Activated CD8-positive, alpha-beta memory T cell treated with anti-CD3 and anti-CD28 coated beads for 36 hours (primary cell): ENCODE data around the gene SYN1. TPM values are rescaled to one million over a fixed set of nuclear protein-coding genes. Genes with fewer than 3 reads are reported as not detected.
"Not testable (repeated sequence)": the region's sequence is repeated elsewhere in the genome, so short reads cannot be mapped to it uniquely, and the experiment has no call there.

ENCODE experiments used
- CTCF ChIA-PET: fragments of 350-600 bp; sonication (Branson Sonifier 250); formaldehyde crosslinking; loops from one replicate; lab custom pipeline; 2021; ENCODE audit warnings: antibody characterized with exemption; lab: Charles Lee
- POLR2A ChIA-PET: fragments of 350-600 bp; sonication (Branson Sonifier 250); formaldehyde crosslinking; loops from one replicate; lab custom pipeline; 2021; ENCODE audit warnings: antibody characterized with exemption; lab: Charles Lee
- total RNA-seq, 2 experiments: library from RNA; stranded (reverse); gene quantifications; one replicate each; pipeline ENCODE4 v1.2.3, GENCODE V29; 2021

The SYN1 gene
- total RNA-seq: under 1 TPM; 0.27 to 0.84 TPM

DNA sequence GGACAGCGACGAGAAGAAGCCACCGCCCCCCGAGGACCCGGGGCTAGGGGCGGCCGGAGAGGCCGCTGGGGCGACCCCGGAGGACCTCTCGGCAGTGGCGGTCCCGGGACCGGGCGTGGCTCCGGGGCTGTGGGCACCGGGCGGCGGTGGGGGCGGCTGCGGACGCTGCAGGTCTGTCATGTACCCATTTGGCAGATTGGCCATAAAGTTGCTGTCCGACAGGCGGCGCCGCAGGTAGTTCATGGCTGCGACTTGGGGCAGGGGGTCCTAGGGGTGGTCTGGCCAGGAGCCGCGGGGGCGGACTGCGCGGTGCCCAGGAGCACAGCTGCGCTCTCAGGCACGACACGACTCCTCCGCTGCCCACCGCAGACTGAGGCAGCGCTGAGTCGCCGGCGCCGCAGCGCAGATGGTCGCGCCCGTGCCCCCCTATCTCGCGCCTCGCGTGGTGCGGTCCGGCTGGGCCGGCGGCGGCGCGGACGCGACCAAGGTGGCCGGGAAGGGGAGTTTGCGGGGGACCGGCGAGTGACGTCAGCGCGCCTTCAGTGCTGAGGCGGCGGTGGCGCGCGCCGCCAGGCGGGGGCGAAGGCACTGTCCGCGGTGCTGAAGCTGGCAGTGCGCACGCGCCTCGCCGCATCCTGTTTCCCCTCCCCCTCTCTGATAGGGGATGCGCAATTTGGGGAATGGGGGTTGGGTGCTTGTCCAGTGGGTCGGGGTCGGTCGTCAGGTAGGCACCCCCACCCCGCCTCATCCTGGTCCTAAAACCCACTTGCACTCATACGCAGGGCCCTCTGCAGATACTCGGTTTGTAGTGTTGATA, at the start of gene SYN1:
TSS of gene SYN1 (minus strand) at position 372 of the 817 bp plus-strand sequence. CDS start at position 243, 129 bp downstream.
- CTCF ChIA-PET: no interaction called here
- POLR2A ChIA-PET: no interaction called here

GRCh38 chrX:47665797-47666196, 46.1 kb upstream of the SYN1 start:
- CTCF ChIA-PET, POLR2A ChIA-PET: not testable (repeated sequence)

DNA sequence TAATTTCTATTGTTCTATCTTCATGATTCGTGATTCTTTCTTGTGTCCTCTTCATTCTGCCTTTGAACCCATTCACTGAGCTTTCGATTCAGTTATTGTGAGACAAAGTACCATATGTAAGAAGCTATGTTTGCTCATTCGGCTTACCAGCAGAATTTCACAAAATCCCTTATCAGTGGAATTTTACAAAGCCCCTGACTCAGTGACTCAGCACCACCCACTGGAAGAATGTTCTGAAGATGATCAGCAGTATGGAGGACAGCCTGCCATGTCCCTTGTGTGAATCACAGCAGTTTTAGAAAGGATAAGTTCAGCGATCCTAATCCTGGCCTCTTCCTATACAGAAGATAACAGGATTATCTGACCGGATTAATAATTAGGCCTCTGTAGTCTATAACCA, 45.1 kb upstream of the SYN1 start:
- POLR2A ChIA-PET: no interaction called here
- CTCF ChIA-PET: no interaction called here

DNA sequence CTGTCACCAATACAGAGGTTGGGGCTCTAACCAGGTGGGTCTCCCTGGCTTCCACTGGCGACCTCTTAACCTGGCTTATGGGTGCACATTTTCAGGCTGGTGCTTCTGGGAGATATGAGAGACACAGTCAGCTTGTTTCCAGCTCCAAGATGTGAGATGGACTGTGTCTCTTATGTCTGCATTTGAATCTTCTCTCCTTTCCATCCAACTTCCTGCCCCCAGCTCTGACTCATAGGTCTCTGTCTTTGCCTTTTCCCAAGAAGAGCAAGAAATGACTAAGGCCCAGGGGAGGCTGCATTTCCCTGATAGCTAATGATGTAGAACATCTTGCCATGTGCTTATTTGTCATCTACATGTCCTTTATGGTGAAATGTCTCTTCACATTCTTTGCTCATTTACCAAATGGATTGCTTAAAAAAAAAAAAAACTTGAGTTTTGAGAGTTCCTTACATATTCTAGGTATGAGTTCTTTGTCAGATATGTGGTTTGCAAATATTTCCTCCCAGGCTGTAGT, 42.5 kb upstream of the SYN1 start:
- ChIA-PET CTCF (interaction anchor here (1.2 kb wide), 1 partner anchor 12 kb away, joined by 3 read pairs; no protein-coding TSS in a partner anchor), POLR2A (interaction anchor here (0.6 to 2.3 kb wide), 2 partner anchors 12 to 174 kb away, joined by 3 to 6 read pairs; partner anchors contain the start of genes ELK1 and ZNF81)

DNA sequence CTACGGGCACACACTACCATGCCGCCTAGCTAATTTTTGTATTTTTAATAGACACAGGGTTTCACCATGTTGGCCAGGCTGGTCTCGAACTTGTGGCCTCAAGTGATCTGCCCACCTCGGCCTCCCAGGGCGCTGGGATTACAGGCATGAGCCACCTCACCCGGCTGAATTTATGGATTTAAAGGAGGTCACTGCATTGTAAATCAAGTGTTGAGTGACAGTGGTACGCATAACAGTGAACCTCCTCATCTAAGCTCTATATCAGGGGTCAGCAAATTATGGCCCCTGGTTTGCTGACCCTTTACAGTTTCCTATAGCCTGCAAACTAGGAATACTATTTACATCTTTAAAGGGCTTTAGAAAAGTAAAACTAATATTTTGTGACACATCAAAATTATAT, 41.9 kb upstream of the SYN1 start:
- POLR2A ChIA-PET: interaction anchor here (0.6 to 2.3 kb wide), 2 partner anchors 11 to 175 kb away, joined by 3 to 6 read pairs; partner anchors contain the start of genes ELK1 and ZNF81
- CTCF ChIA-PET: no interaction called here

- POLR2A ChIA-PET: interaction anchor here (0.6 kb wide), 1 partner anchor 514 kb away, joined by 5 read pairs; the partner anchor contains the start of gene RBM10
- CTCF ChIA-PET: no interaction called here
Observed at GRCh38 chrX:47659421-47659726, 39.7 kb upstream of the SYN1 start.

- POLR2A ChIA-PET: interaction anchor here (0.6 kb wide), 1 partner anchor 514 kb away, joined by 5 read pairs; the partner anchor contains the start of gene RBM10
- CTCF ChIA-PET: no interaction called here
Observed at GRCh38 chrX:47658684-47659420, 39.2 kb upstream of the SYN1 start, which contains the start of gene UXT. TSS of gene UXT (minus strand) at chrX:47659180. CDS start at chrX:47658927, 253 bp downstream.

- ChIA-PET POLR2A (no interaction called here), CTCF (no interaction called here)
Observed at GRCh38 chrX:47658301-47658683, 38.6 kb upstream of the SYN1 start.

DNA sequence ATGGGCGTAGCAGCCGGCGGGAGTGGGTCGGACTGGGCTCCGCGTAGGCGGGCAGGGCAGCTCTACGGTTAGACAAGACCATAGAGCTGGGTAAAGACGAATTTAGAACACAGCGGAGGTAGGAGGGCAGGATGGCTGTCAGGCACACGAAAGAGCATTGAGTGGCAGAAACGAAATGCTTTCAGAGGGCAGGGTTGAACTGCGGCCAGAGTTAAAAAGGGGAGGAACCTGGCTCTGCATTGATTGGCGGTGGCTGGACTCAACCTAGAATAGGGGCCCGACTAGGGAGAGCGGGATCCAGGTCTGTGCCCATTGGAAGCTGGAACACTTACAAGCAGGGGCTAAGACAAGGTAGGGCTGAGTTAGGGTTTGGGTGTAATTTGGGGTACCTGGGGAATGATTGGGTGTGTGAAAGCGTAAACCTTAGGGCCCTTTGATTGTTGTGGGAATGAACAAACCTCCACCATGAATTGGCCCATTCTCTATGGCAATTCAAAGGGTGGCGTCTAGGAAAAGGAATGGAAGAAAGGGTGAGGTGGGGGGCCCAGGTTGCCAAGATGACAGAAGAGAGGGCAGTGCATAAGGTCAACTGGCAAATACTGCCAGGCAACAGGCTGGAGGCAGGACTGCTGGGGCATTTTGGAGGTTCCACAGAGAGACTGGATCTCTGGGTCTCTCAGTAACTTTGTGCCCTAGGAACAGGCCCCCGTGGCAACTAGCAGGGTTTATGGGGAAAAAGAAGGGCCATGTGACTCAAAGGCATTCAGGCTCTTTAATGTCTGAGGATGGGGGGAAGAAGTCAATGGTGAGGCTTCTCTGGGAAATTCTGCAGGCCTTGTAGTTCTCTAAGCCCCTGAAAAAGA, 31.6 kb upstream of the SYN1 start:
- ChIA-PET POLR2A (interaction anchor here (0.6 to 0.9 kb wide), 2 partner anchors 11 to 126 kb away, joined by 3 to 9 read pairs; no protein-coding TSS in a partner anchor), CTCF (no interaction called here)

DNA sequence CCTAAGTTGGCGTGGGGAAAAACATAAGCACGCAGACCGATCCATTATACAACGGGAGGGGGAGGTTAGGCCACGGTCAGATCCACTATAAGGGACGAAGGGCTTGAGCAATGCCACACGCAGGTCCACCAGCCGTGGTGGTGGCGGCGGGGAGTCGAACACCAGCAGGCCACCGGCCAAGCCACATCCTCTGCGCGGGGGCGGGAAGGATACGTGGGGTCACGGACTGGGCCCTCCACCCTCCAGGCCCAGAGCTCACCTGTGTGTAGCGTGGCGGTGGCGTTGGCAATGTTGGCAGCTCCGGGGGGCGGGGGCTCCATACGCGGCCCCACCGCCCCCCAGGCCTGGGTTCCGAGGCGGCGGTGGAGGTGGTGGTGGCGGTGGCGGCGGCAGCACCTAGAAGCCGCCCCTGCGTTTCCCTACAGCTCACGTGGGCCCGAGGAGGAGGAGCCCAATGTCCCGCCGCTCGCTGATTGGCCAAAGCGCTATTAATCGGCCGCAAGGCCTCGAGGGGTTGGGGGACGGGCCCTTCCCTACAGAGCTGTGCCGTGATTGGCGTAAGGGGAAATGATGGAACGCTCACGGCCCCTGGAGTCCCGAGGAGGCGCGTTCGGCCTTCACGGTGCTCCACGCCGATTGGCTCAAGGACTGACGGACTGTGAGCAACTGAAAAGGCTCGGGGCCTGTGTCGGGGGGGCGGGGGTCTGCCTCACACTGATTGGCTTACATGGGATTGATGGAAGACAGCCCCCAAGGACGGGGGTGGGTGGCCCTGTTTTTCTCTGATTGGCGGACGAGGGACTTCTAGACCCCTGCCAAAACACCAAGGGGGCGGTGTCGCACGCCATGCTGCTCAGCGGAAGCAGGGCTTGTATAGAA, 30.7 kb upstream of the SYN1 start, which contains the start of gene ELK1:
TSS of gene ELK1 (minus strand) at position 400 of the 879 bp plus-strand sequence. CDS start 9,122 bp downstream, outside the sequence.
- POLR2A ChIA-PET: interaction anchor here (0.6 to 0.9 kb wide), 2 partner anchors 11 to 125 kb away, joined by 3 to 9 read pairs; no protein-coding TSS in a partner anchor
- CTCF ChIA-PET: no interaction called here

GRCh38 chrX:47649781-47650163, 30.1 kb upstream of the SYN1 start:
- POLR2A ChIA-PET: interaction anchor here (0.6 kb wide), 1 partner anchor 83 kb away, joined by 5 read pairs; no protein-coding TSS in a partner anchor
- CTCF ChIA-PET: no interaction called here

DNA sequence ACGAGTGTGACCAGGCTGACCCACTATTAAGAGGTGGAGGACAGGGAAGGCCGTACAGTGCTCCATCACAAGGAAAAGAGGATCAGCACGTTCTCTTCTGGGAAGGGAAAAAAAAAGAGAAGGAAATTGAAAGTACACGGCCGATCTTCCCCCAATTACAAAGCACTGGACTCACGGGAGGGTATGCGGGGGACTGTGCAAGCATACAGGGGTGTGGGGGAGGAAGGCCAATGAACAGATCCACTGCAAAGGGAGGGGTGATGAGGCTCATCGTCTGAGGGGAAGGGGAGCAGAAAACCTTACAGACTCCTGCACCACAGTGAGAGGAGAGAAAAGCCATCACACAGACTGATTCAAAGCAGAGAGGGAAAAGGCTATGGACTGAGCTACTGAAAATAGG, 29.6 kb upstream of the SYN1 start:
- ChIA-PET POLR2A (interaction anchor here (0.6 kb wide), 1 partner anchor 82 kb away, joined by 5 read pairs; no protein-coding TSS in a partner anchor), CTCF (no interaction called here)

DNA sequence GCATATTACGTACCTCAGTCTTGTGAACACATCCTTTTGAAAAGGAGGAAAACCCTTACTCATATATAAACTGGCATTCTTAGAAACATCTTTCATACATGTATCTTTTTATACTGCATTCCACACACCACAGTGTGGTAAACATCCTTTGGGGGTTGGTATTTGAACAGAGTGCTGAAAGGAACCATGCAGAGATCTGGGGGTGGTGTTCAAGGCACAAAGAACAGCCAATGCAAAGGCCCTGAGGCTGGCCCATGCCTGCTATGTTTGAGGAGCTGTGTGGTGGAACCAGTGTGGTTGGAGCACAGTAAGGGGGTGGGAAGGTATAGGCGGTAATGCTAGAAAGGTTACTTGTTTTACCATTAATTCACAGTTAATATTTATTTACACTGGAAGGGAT, 28.7 kb upstream of the SYN1 start:
- ChIA-PET CTCF (no interaction called here), POLR2A (no interaction called here)

DNA sequence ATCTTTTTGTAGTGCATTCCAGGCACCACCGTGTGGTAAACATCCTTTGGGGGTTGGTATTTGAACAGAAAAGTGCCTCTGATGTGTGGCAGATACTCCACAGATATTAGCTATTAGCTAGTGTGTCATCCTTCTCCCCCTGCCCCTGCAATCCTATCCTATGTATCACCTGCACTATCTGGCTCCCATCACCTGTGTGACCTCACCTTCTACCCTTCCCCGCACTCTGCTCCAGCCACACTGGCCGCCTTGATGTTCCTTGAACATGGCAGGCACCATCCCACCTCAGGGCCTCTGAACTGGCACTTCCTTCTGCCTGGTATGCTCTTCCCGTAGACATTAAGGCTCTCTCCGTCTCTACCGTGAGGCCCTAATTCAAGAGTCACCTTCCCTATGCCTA, 27.0 kb upstream of the SYN1 start:
- POLR2A ChIA-PET: no interaction called here
- CTCF ChIA-PET: no interaction called here

DNA sequence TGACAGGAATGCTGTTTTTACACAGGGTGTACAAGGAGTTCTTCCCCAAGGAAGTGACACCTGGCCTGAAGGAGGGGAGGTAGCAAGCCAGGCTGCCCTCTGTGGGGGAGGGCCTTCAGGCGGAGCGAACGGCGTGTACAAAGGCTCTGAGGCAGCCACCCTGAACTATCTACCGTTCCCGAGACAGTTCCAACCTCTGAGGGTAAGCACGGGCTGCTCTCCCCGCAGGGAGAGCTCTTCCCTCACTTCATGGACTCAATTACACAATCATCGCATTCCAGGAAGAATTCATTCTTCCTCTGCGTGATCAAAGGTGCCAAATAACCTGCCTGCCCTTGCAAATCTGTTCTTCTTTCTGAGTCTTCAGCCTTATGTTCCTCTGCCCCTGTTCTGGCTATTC, 25.9 kb upstream of the SYN1 start:
- CTCF ChIA-PET: interaction anchor here (0.6 kb wide), 1 partner anchor 1176 kb away, joined by 5 read pairs; no protein-coding TSS in a partner anchor
- POLR2A ChIA-PET: no interaction called here

DNA sequence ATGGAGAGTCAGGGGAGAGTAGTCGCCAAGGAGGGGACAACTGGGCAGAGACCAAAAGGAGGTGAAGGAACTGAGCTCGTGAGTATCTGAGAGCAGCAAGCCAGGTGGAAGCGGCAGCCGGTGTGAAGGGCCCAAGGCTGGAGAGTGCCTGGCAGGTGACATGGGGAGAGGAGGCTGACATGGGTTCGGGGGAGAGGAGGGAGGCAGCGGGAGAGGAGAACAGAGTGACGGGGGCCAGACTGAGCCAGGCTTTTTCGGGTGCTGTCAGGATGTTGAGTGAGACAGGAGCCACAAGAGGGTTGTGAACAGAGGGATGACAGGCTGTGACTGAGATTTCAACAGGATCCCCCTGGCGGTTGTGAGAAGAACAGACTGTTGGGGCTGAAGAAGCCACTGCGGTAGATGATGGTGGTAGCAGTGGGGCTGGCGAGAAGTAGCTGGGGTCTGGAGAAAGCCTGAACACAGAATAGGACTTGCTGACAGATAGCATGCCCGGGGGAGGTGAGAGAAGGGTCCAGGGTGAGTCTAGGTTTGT, 25.0 kb upstream of the SYN1 start:
- ChIA-PET CTCF (interaction anchor here (1.1 to 1.3 kb wide), 2 partner anchors 11 to 63 kb away, joined by 3 to 4 read pairs; partner anchors contain the start of gene TIMP1), POLR2A (no interaction called here)

GRCh38 chrX:47643926-47644325, 24.3 kb upstream of the SYN1 start:
- POLR2A ChIA-PET: no interaction called here
- CTCF ChIA-PET: interaction anchor here (1.1 to 1.3 kb wide), 2 partner anchors 10 to 62 kb away, joined by 3 to 4 read pairs; partner anchors contain the start of gene TIMP1
